IMR-90 (cell line): ENCODE data around the gene PTH1R. TPM values are rescaled to one million over a fixed set of nuclear protein-coding genes. Genes with fewer than 3 reads are reported as not detected.

ENCODE experiments used
- ATAC-seq: fragments of 200-7000 bp; cut with Tn5 transposase; 2 replicates; pipeline ENCODE4 v1.9.1; 2020; ENCODE audit warnings: low read depth, mild to moderate bottlenecking, moderate library complexity
- BruUV-seq: library from RNA; stranded (reverse); fragments of 400-500 nt; replicated peaks from 2 replicates; lab custom pipeline; 2021; lab: Mats Ljungman, UMichigan
- CTCF ChIA-PET: fragments of 300-600 bp; formaldehyde crosslinking; extraction: SDS; loops from one replicate; lab custom pipeline; 2021; ENCODE audit warnings: antibody characterized with exemption; lab: Yijun Ruan, JAX
- POLR2A ChIA-PET: fragments of 300-600 bp; sonication (Branson Sonifier 250); formaldehyde crosslinking; loops from one replicate; lab custom pipeline; 2022; ENCODE audit warnings: antibody characterized with exemption; ENCODE audit not compliant: unreplicated experiment; lab: Charles Lee
- DNase-seq: peaks from one replicate; pipeline ENCODE4 v3.0.0; 2013
- H2AFZ ChIP-seq: replicated peaks from 2 replicates; pipeline ENCODE3; 2013; ENCODE audit warnings: low read length, mild to moderate bottlenecking; ENCODE audit not compliant: poor library complexity
- H2AK5ac ChIP-seq: 2 replicates; pipeline ENCODE4 v1.6.1; 2013; ENCODE audit warnings: low read depth, low read length, inconsistent platforms
- H2AK9ac ChIP-seq: replicated peaks from 2 replicates; pipeline ENCODE3; 2013; ENCODE audit warnings: mild to moderate bottlenecking, low read depth, low read length, moderate library complexity; ENCODE audit not compliant: poor library complexity
- H2BK120ac ChIP-seq: 2 replicates; pipeline ENCODE4 v1.6.1; 2013; ENCODE audit warnings: low read depth, low read length, inconsistent platforms
- H2BK15ac ChIP-seq: 3 replicates; pipeline ENCODE4 v1.6.1; 2013; ENCODE audit warnings: low read depth, low read length, inconsistent platforms
- H2BK20ac ChIP-seq: 2 replicates; pipeline ENCODE4 v1.6.1; 2013; ENCODE audit warnings: low read depth, mild to moderate bottlenecking, inconsistent platforms, low read length, moderate library complexity
- H2BK5ac ChIP-seq: 2 replicates; pipeline ENCODE4 v1.6.1; 2013; ENCODE audit warnings: mild to moderate bottlenecking, low read depth, low read length, inconsistent platforms; ENCODE audit not compliant: poor library complexity, severe bottlenecking
- H3K14ac ChIP-seq: replicated peaks from 2 replicates; pipeline ENCODE4 v1.6.1; 2013; ENCODE audit warnings: low read depth, low read length, inconsistent platforms
- H3K18ac ChIP-seq: 2 replicates; pipeline ENCODE4 v1.6.1; 2013; ENCODE audit warnings: low read depth, low read length, control low read depth
- H3K23ac ChIP-seq: 2 replicates; pipeline ENCODE4 v1.6.1; 2013; ENCODE audit warnings: low read depth, low read length, inconsistent platforms
- H3K27ac ChIP-seq: 2 replicates; pipeline ENCODE4 v1.5.1; 2013; ENCODE audit warnings: mild to moderate bottlenecking, control low read depth, low read length; ENCODE audit not compliant: insufficient read depth
- H3K27me3 ChIP-seq: 2 replicates; pipeline ENCODE4 v1.6.1; 2013; ENCODE audit warnings: low read length; ENCODE audit not compliant: control insufficient read depth, insufficient read depth
- H3K36me3 ChIP-seq: 2 replicates; pipeline ENCODE4 v1.6.1; 2013; ENCODE audit warnings: low read length, mixed read lengths; ENCODE audit not compliant: control insufficient read depth, insufficient read depth
- H3K4ac ChIP-seq: 2 replicates; pipeline ENCODE4 v1.6.1; 2013; ENCODE audit warnings: low read depth, low read length, inconsistent platforms
- H3K4me1 ChIP-seq: 2 replicates; pipeline ENCODE4 v1.6.1; 2013; ENCODE audit warnings: low read length, mixed read lengths; ENCODE audit not compliant: control insufficient read depth, insufficient read depth
- H3K4me2 ChIP-seq: 2 replicates; pipeline ENCODE4 v1.6.1; 2013; ENCODE audit warnings: low read depth, mild to moderate bottlenecking, control low read depth, low read length, moderate library complexity
- H3K4me3 ChIP-seq: 2 replicates; pipeline ENCODE4 v1.5.1; 2013; ENCODE audit warnings: low read depth, mild to moderate bottlenecking, control low read depth, low read length, moderate library complexity; ENCODE audit not compliant: insufficient read depth
- H3K56ac ChIP-seq: 2 replicates; pipeline ENCODE4 v1.6.1; 2013; ENCODE audit warnings: low read length, inconsistent platforms; ENCODE audit not compliant: insufficient read depth; ENCODE audit errors: extremely low read depth
- H3K79me1 ChIP-seq, 2 experiments: 2 replicates each; pipeline ENCODE4 v1.6.1; 2013; ENCODE audit warnings: low read length in 2 of 2, inconsistent platforms in 1 of 2, low read depth in 1 of 2
- H3K9ac ChIP-seq: 2 replicates; pipeline ENCODE4 v1.6.1; 2013; ENCODE audit warnings: low read depth, low read length, control low read depth
- H3K9me1 ChIP-seq: 2 replicates; pipeline ENCODE4 v1.6.1; 2013; ENCODE audit warnings: low read length, inconsistent platforms; ENCODE audit not compliant: insufficient read depth
- H3K9me3 ChIP-seq: 2 replicates; pipeline ENCODE4 v1.6.1; 2013; ENCODE audit warnings: low read length; ENCODE audit not compliant: control insufficient read depth, insufficient read depth
- H4K20me1 ChIP-seq: 2 replicates; pipeline ENCODE4 v1.6.1; 2013; ENCODE audit warnings: low read length, inconsistent platforms; ENCODE audit not compliant: insufficient read depth
- H4K5ac ChIP-seq: 2 replicates; pipeline ENCODE4 v1.6.1; 2013; ENCODE audit warnings: mild to moderate bottlenecking, low read depth, low read length, control low read depth
- H4K8ac ChIP-seq, 2 experiments: 2 replicates each; pipeline ENCODE4 v1.6.1; 2013; ENCODE audit warnings: low read depth in 2 of 2, low read length in 2 of 2, control low read depth in 1 of 2, inconsistent platforms in 1 of 2
- H4K91ac ChIP-seq: 2 replicates; pipeline ENCODE4 v1.6.1; 2013; ENCODE audit warnings: low read depth, low read length, inconsistent platforms; ENCODE audit not compliant: insufficient read depth
- BHLHE40 ChIP-seq: fragments of 150-350 bp; IDR thresholded peaks from 2 replicates; pipeline ENCODE4 v1.6.1; 2016; ENCODE audit warnings: mild to moderate bottlenecking, low read depth, low read length
- CHD1 ChIP-seq: IDR thresholded peaks from 2 replicates; pipeline ENCODE4 v1.6.1; 2012; ENCODE audit warnings: low read depth, low read length, improper control_type of control experiment
- CTCF ChIP-seq: conservative IDR thresholded peaks from 2 replicates; pipeline ENCODE4 v1.5.1; 2012; ENCODE audit warnings: mild to moderate bottlenecking, low read depth, low read length, improper control_type of control experiment
- ELK1 ChIP-seq: fragments of 150-350 bp; IDR thresholded peaks from 2 replicates; pipeline ENCODE4 v1.6.1; 2016; ENCODE audit warnings: low read depth, mild to moderate bottlenecking, low read length, moderate library complexity, borderline replicate concordance
- FOS ChIP-seq: fragments of 150-350 bp; IDR thresholded peaks from 2 replicates; pipeline ENCODE4 v1.6.1; 2016; ENCODE audit warnings: low read depth, low read length
- MAFK ChIP-seq: IDR thresholded peaks from 2 replicates; pipeline ENCODE4 v1.6.1; 2012; ENCODE audit warnings: low read depth, low read length, improper control_type of control experiment
- MXI1 ChIP-seq: IDR thresholded peaks from 2 replicates; pipeline ENCODE4 v1.6.1; 2012; ENCODE audit warnings: low read depth, mild to moderate bottlenecking, low read length, moderate library complexity, borderline replicate concordance
- NFE2L2 ChIP-seq: fragments of 150-350 bp; IDR thresholded peaks from 2 replicates; pipeline ENCODE4 v1.6.1; 2016; ENCODE audit warnings: low read depth, mild to moderate bottlenecking, low read length
- RAD21 ChIP-seq: IDR thresholded peaks from 2 replicates; pipeline ENCODE4 v1.6.1; 2012; ENCODE audit warnings: low read length, improper control_type of control experiment
- RCOR1 ChIP-seq: IDR thresholded peaks from 2 replicates; pipeline ENCODE4 v1.6.1; 2012; ENCODE audit warnings: mild to moderate bottlenecking, low read length, improper control_type of control experiment; ENCODE audit not compliant: insufficient replicate concordance
- WGBS, 2 experiments: methylation state at CpG; one replicate each; pipeline versions ENCODE4 v1.1.5 to v1.1.7; 2013; ENCODE audit warnings: missing lambda C conversion rate in 2 of 2; ENCODE audit not compliant: insufficient read length in 1 of 2; ENCODE audit errors: extremely low coverage in 2 of 2; 5-methylcytosine and 5-hydroxymethylcytosine counted together
- dilution Hi-C: fragments of 300-500 bp; cut with HindIII; formaldehyde crosslinking; loops from one replicate; pipeline ENCODE4 v1.14.3; 2018; ENCODE audit warnings: low sequenced_read_pairs; ENCODE audit not compliant: unreplicated experiment
- in situ Hi-C: fragments of 300-500 bp; cut with MboI; formaldehyde crosslinking; loops from 3 replicates; pipeline ENCODE4 v1.14.3; 2019; ENCODE audit warnings: low sequenced_read_pairs, inconsistent platforms, mixed read lengths
- intact Hi-C: fragments of 100-400 bp; cut with micrococcal nuclease; formaldehyde crosslinking; loops from 2 replicates; pipeline ENCODE4 v1.10.0; 2022
- polyA plus RNA-seq, 3 experiments: library from polyadenylated mRNA; depleted of rRNA; stranded (reverse); fragments of >200 nt; gene quantifications; 2 replicates each; pipeline ENCODE4 v1.2.3, GENCODE V29; 2012; ENCODE audit warnings: low replicate concordance in 1 of 3
- total RNA-seq: library from RNA; depleted of rRNA; stranded (reverse); fragments of >200 nt; gene quantifications from 2 replicates; pipeline ENCODE4 v1.2.3, GENCODE V29; 2012

The PTH1R gene
- total and polyA plus RNA-seq, 2 of the 4 experiments (the other 2 are of a cell fraction), result 0.15 to 0.18 TPM

- TF ChIP-seq CTCF, result no peak
Measured at GRCh38 chr3:46877406-46878125, at the start of gene PTH1R (continued).

GRCh38 chr3:46829699-46830208 is 47.8 kb upstream of the PTH1R start:
- Histone ChIP-seq H3K4me2 (no peak overlapping the region), H2BK5ac (no peak overlapping the region), H4K8ac (no peak overlapping the region), H2BK15ac (no peak overlapping the region), H3K4me1 (no peaks in the 10 kb centered on the region), H4K20me1 (no peaks in the 10 kb centered on the region), H3K27ac (no peak overlapping the region), H3K9ac (no peak overlapping the region), H3K4me3 (no peak overlapping the region), H4K5ac (no peak overlapping the region), H2BK20ac (no peak overlapping the region), H3K27me3 (peaks cover 29% of the 10 kb centered on the region), H3K18ac (no peak overlapping the region), H3K14ac (no peak overlapping the region), H3K9me3 (no peaks in the 10 kb centered on the region), H3K79me1 (no peaks in the 10 kb centered on the region), H3K9me1 (no peaks in the 10 kb centered on the region), H3K56ac (no peak overlapping the region), H3K23ac (no peak overlapping the region), H2AK5ac (no peak overlapping the region), H4K91ac (no peak overlapping the region), H3K4ac (no peak overlapping the region), H2BK120ac (no peak overlapping the region), H3K36me3 (no peaks in the 10 kb centered on the region), H2AFZ (no peak overlapping the region), H2AK9ac (no peak overlapping the region)
- no CpG with 5 or more reads among the region's 4 CpGs for WGBS, 2 experiments
- in situ Hi-C loops (no loop called here), intact Hi-C loops (loop anchor here (5.0 kb wide), 1 partner anchor 102 kb away; no protein-coding TSS in a partner anchor), dilution Hi-C loops (no loop called here)
- no TSS peak for BruUV-seq
- no peak for ATAC-seq
- ChIA-PET POLR2A (no interaction called here), CTCF (no interaction called here)
- TF ChIP-seq CHD1 (no peak), MXI1 (no peak), FOS (no peak), MAFK (no peak), RAD21 (no peak), ELK1 (no peak), CTCF (no peak), NFE2L2 (no peak), BHLHE40 (no peak), RCOR1 (no peak)
- DNase-seq, result no peak
